Uterus (tissue), 4 donors: Measurements from ENCODE around the gene FAM83D. TPM values are rescaled to one million over a fixed set of nuclear protein-coding genes. Genes with fewer than 3 reads are reported as not detected.

ENCODE experiments used
- DNase-seq, 2 donors: peaks; one replicate each; pipeline ENCODE4 v3.0.0-alpha.2; 2019 to 2020
- H3K27ac ChIP-seq, 2 donors: fragments of 200-600 bp; sonication (generic); 1 replicate in 1 of 2; 2 replicates in 1 of 2; pipeline ENCODE4 v1.5.1; 2016 to 2018
- H3K27me3 ChIP-seq, 2 donors: fragments of 200-600 bp; sonication (generic); one replicate each; pipeline ENCODE4 v1.5.1; 2018 to 2019; ENCODE audit warnings: control low read depth in 1 of 2
- H3K36me3 ChIP-seq, 2 donors: fragments of 200-600 bp; sonication (generic); one replicate each; pipeline ENCODE4 v1.5.1; 2019; ENCODE audit warnings: control low read depth in 1 of 2
- H3K4me1 ChIP-seq, 2 donors: fragments of 200-600 bp; sonication (generic); one replicate each; pipeline ENCODE4 v1.5.1; 2018 to 2019; ENCODE audit warnings: control low read depth in 1 of 2
- H3K4me3 ChIP-seq, 2 donors: fragments of 200-600 bp; sonication (generic); 1 replicate in 1 of 2; 2 replicates in 1 of 2; pipeline ENCODE4 v1.5.1; 2018 to 2019; ENCODE audit warnings: mild to moderate bottlenecking in 1 of 2
- H3K9me3 ChIP-seq, 2 donors: fragments of 200-600 bp; sonication (generic); one replicate each; pipeline ENCODE4 v1.5.1; 2019; ENCODE audit warnings: control low read depth in 1 of 2
- POLR2A ChIP-seq, 2 donors: fragments of 450-650 bp; IDR thresholded peaks; one replicate each; pipeline ENCODE4 v1.6.1; 2016; ENCODE audit warnings: antibody characterized with exemption in 2 of 2, mild to moderate bottlenecking in 1 of 2, moderate library complexity in 1 of 2
- intact Hi-C: fragments of 100-400 bp; cut with DNase I; formaldehyde crosslinking; loops from one replicate; pipeline ENCODE4 v1.15.1; 2023; ENCODE audit warnings: low total_unique reads
- total RNA-seq, 4 donors: library from RNA; depleted of rRNA in 3 of 4; stranded (reverse); fragments of >200 nt in 3 of 4; gene quantifications; one replicate each; pipeline versions ENCODE4 v1.1.0 to v1.2.4, GENCODE V29; 2014 to 2023
- TF ChIP-seq, protein P1 (sequence below), 4 experiments: fragments of 200-600 bp in 2 of 4; fragments of 450-650 bp in 2 of 4; sonication (generic) in 2 of 4; IDR thresholded peaks; one replicate each; pipeline ENCODE4 v1.5.1; 2016 to 2019; ENCODE audit warnings: antibody characterized with exemption in 4 of 4, mild to moderate bottlenecking in 2 of 4, moderate library complexity in 1 of 4
- donor health status: DM: yes; HTN: yes; CAD: no.

The FAM83D gene
- total RNA-seq, 4 donors from 2014 or later, result 0.61 to 15.1 TPM; not detected in 2

DNA sequence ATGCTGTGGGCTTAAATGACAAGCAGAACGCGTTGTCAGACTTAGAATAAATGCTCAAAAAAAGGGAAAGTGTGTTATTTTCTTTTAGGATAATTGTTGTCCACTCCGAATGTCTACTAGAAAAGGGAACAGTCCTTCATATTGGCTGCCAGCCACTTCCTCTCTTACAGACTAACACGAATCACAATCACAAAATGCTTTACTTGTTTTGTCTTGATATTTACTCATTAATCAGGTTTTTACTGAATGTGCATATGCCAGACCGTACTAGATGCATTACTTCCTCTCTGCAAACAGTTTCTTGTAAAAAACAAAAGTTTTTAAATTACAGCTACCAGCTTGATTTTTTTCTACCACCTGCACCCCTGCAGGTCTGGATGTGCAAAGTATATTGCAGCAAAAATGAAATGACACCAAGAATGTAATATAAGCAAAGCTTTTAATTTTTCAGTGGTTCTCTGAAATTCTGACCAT, 36.7 kb downstream of the FAM83D start:
- intact Hi-C loops, result no loop called here
- Histone ChIP-seq H3K4me3 (peak overlapping the region; percentile 81 to 97), H3K27ac (peak overlapping the region; percentile 85 to 96), H3K36me3 (no peaks in the 10 kb centered on the region), H3K27me3 (no peaks in the 10 kb centered on the region), H3K4me1 (no peaks in the 10 kb centered on the region), H3K9me3 (no peaks in the 10 kb centered on the region)
- TF ChIP-seq, protein P1, sequence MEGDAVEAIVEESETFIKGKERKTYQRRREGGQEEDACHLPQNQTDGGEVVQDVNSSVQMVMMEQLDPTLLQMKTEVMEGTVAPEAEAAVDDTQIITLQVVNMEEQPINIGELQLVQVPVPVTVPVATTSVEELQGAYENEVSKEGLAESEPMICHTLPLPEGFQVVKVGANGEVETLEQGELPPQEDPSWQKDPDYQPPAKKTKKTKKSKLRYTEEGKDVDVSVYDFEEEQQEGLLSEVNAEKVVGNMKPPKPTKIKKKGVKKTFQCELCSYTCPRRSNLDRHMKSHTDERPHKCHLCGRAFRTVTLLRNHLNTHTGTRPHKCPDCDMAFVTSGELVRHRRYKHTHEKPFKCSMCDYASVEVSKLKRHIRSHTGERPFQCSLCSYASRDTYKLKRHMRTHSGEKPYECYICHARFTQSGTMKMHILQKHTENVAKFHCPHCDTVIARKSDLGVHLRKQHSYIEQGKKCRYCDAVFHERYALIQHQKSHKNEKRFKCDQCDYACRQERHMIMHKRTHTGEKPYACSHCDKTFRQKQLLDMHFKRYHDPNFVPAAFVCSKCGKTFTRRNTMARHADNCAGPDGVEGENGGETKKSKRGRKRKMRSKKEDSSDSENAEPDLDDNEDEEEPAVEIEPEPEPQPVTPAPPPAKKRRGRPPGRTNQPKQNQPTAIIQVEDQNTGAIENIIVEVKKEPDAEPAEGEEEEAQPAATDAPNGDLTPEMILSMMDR (IDR thresholded peaks at IDR 0.05), result no peak
- TF ChIP-seq POLR2A (IDR thresholded peaks at IDR 0.05), result no peak
- no peak for DNase-seq

DNA sequence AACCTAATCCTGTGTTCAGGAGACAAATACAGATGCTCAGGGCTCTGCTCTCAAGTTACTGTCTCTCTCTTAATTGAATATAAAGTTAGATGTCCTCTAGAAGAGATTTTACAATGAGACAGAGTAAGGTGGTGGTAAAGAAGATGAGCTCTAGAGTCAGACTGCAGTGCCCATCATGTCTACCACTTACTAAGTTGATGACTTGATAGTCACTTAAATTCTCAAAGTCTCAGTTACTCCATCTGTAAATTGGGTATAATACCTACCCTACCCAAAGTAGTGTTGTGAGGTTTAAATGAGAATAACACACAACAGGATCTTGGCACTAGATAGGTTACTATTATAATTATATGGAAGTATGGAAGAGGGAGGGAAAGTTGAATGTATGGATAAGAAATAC, 37.5 kb downstream of the FAM83D start:
- TF ChIP-seq, protein P1 (IDR thresholded peaks at IDR 0.05), result no peak
- no peak for TF ChIP-seq POLR2A (IDR thresholded peaks at IDR 0.05)
- H3K4me3 ChIP-seq, result no peak overlapping the region
- DNase-seq, result no peak
- H3K4me1 ChIP-seq, result no peaks in the 10 kb centered on the region
- intact Hi-C loops, result no loop called here
- no peak overlapping the region for H3K27ac ChIP-seq
- H3K36me3 ChIP-seq, result no peaks in the 10 kb centered on the region
- H3K9me3 ChIP-seq, result no peaks in the 10 kb centered on the region
- no peaks in the 10 kb centered on the region for H3K27me3 ChIP-seq

DNA sequence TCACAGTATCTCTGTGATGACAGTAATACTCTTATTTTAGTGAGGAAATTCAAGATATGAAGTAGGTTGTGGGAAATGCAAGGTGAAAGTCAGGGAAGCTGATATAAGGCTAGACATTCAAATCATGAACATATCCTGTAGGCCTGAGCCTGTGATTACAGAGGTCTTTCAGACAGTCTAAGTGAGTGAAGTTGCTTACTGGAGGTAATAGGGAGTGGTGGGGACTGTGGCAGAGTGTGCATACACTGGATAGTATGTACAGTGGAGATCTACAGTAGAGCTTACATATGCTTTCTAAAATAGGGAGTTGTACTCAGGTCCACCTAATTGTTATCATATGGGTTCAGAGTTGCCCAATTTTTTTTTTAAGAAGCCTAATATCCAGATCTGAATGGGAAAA, 39.0 kb downstream of the FAM83D start:
- Histone ChIP-seq H3K4me3 (no peak overlapping the region), H3K27ac (no peak overlapping the region), H3K27me3 (no peaks in the 10 kb centered on the region), H3K9me3 (no peaks in the 10 kb centered on the region), H3K4me1 (no peaks in the 10 kb centered on the region), H3K36me3 (no peaks in the 10 kb centered on the region)
- TF ChIP-seq, protein P1 (IDR thresholded peaks at IDR 0.05), result no peak
- TF ChIP-seq POLR2A (IDR thresholded peaks at IDR 0.05), result no peak
- intact Hi-C loops, result no loop called here
- DNase-seq, result no peak

DNA sequence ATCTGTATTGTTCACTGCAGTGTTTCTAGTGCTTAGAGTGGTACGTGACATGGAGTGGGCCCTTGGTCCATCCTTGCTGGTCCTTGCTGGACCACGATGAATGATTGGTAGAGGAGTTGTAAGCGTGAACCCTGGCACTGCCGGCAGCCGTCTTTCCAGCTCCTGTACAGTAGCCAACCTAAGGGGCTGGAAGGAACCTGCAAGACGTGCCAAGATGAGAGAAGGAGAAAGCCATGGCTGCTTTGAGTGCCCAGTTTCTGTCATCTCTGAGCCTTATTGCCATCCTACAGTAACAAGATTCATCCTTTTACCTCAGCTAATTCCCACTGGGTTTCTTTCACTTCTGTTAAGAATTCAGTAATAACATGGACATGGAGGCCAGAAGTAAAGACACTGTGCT, 41.9 kb downstream of the FAM83D start:
- Histone ChIP-seq H3K4me1 (no peaks in the 10 kb centered on the region), H3K9me3 (no peaks in the 10 kb centered on the region), H3K27ac (no peak overlapping the region), H3K36me3 (no peaks in the 10 kb centered on the region), H3K27me3 (no peaks in the 10 kb centered on the region), H3K4me3 (no peak overlapping the region)
- no peak for TF ChIP-seq POLR2A (IDR thresholded peaks at IDR 0.05)
- TF ChIP-seq, protein P1 (IDR thresholded peaks at IDR 0.05), result no peak
- intact Hi-C loops, result no loop called here
- no peak for DNase-seq

DNA sequence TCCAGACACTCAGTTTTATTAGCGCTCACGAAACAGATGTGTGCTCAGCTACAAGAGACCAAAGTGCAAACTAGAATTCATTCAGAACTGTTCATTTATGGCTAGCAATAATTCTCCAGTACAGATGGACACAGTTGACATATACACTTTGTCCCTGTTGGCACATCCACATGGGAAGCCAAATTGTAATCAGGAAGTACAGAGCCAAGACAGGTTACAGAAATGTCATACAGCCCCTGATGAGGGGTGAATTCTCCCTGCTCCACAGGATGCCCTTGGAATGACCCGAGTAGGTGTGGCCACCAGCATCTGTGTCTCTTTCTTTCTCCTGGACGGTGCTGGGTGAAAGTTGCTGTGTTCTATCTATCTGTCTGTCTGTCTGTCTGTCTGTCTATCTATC, 43.5 kb downstream of the FAM83D start:
- Histone ChIP-seq H3K4me1 (no peaks in the 10 kb centered on the region), H3K36me3 (no peaks in the 10 kb centered on the region), H3K27me3 (no peaks in the 10 kb centered on the region), H3K9me3 (no peaks in the 10 kb centered on the region), H3K4me3 (no peak overlapping the region), H3K27ac (no peak overlapping the region)
- intact Hi-C loops, result no loop called here
- no peak for DNase-seq
- TF ChIP-seq POLR2A (IDR thresholded peaks at IDR 0.05), result no peak
- TF ChIP-seq, protein P1 (IDR thresholded peaks at IDR 0.05), result no peak
